Activated T-helper 1 cell treated with anti-CD3 and anti-CD28 coated beads, Interleukin-12 subunit alpha, Interleukin-12 subunit beta, Interleukin-2, Interleukin-4 antibody, amounts not matched to agents 30 ng/mL and 10 ng/mL and 1 ng/mL, durations not matched to agents 14 hours and 24 hours and 36 hours (primary cell): Measurements from ENCODE around the gene DMRT3. TPM values are rescaled to one million over a fixed set of nuclear protein-coding genes. Genes with fewer than 3 reads are reported as not detected.
"Not testable (repeated sequence)": the region's sequence is repeated elsewhere in the genome, so short reads cannot be mapped to it uniquely, and the experiment has no call there.

Experiments
- DNase-seq: peaks from one replicate; pipeline ENCODE4 v3.0.0; 2021; ENCODE audit warnings: low spot score
- H3K27ac Mint-ChIP-seq: one replicate; pipeline ENCODE4 v1.8.0; 2021; ENCODE audit warnings: mild to moderate bottlenecking, mixed read lengths
- H3K27me3 Mint-ChIP-seq: one replicate; pipeline ENCODE4 v1.8.0; 2022; ENCODE audit warnings: mild to moderate bottlenecking, moderate library complexity, mixed read lengths; ENCODE audit not compliant: insufficient read depth
- H3K36me3 Mint-ChIP-seq: one replicate; pipeline ENCODE4 v1.8.0; 2021; ENCODE audit warnings: low read depth, mixed read lengths
- H3K4me1 Mint-ChIP-seq: one replicate; pipeline ENCODE4 v1.8.0; 2021; ENCODE audit warnings: low read depth, mixed read lengths
- H3K4me3 Mint-ChIP-seq: one replicate; pipeline ENCODE4 v1.8.0; 2021; ENCODE audit warnings: mild to moderate bottlenecking, moderate library complexity, mixed read lengths
- H3K9me3 Mint-ChIP-seq: one replicate; pipeline ENCODE4 v1.8.0; 2021; ENCODE audit warnings: mixed read lengths
- intact Hi-C: fragments of 100-400 bp; cut with micrococcal nuclease; formaldehyde crosslinking; loops from one replicate; pipeline ENCODE4 v1.15.1; 2024
- total RNA-seq: library from RNA; stranded (reverse); gene quantifications from 2 replicates; pipeline ENCODE4 v1.2.3, GENCODE V29; 2022

DMRT3 gene
- total RNA-seq, 1 donor from 2014 or later, result not detected

GRCh38 chr9:995781-996180, 19.3 kb downstream of the DMRT3 start:
- intact Hi-C loops, result loop anchor here (1.0 kb wide), 1 partner anchor 16 kb away; no protein-coding TSS in a partner anchor
- Mint-ChIP-seq H3K4me3 (no peak overlapping the region), H3K27me3 (peaks cover 20% of the 10 kb centered on the region), H3K9me3 (no peaks in the 10 kb centered on the region), H3K4me1 (peaks cover 6% of the 10 kb centered on the region), H3K27ac (no peak overlapping the region), H3K36me3 (no peaks in the 10 kb centered on the region)
- no peak for DNase-seq

GRCh38 chr9:998299-999110, 22.1 kb downstream of the DMRT3 start:
- H3K4me3 Mint-ChIP-seq, H3K4me1 Mint-ChIP-seq, H3K36me3 Mint-ChIP-seq, H3K27me3 Mint-ChIP-seq, H3K9me3 Mint-ChIP-seq, DNase-seq, H3K27ac Mint-ChIP-seq, intact Hi-C loops: not testable (repeated sequence)

GRCh38 chr9:1001838-1002237, 25.4 kb downstream of the DMRT3 start:
- Mint-ChIP-seq H3K27me3 (peaks cover 2% of the 10 kb centered on the region), H3K4me1 (peaks cover 7% of the 10 kb centered on the region), H3K27ac (no peak overlapping the region), H3K9me3 (no peaks in the 10 kb centered on the region), H3K36me3 (no peaks in the 10 kb centered on the region), H3K4me3 (no peak overlapping the region)
- intact Hi-C loops, result loop anchor here (10.0 kb wide), 1 partner anchor 497 kb away; the partner anchor contains the start of gene KANK1
- DNase-seq, result no peak

GRCh38 chr9:1002678-1003077, 26.2 kb downstream of the DMRT3 start:
- Mint-ChIP-seq H3K27me3 (peaks cover 2% of the 10 kb centered on the region), H3K9me3 (no peaks in the 10 kb centered on the region), H3K36me3 (no peaks in the 10 kb centered on the region), H3K4me3 (no peak overlapping the region), H3K27ac (no peak overlapping the region), H3K4me1 (peaks cover 7% of the 10 kb centered on the region)
- intact Hi-C loops, result loop anchor here (10.0 kb wide), 1 partner anchor 498 kb away; the partner anchor contains the start of gene KANK1
- no peak for DNase-seq

GRCh38 chr9:1005043-1005667, 28.7 kb downstream of the DMRT3 start:
- H3K4me1 Mint-ChIP-seq, result peaks cover 11% of the 10 kb centered on the region
- no peaks in the 10 kb centered on the region for H3K27me3 Mint-ChIP-seq
- no peaks in the 10 kb centered on the region for H3K36me3 Mint-ChIP-seq
- DNase-seq, result peak; percentile 4
- no peak overlapping the region for H3K27ac Mint-ChIP-seq
- intact Hi-C loops, result loop anchor here (1.0 to 10.0 kb wide), 2 partner anchors 111 to 500 kb away; partner anchors contain the start of gene KANK1
- no peak overlapping the region for H3K4me3 Mint-ChIP-seq
- H3K9me3 Mint-ChIP-seq, result no peaks in the 10 kb centered on the region

GRCh38 chr9:1007312-1007711, 30.9 kb downstream of the DMRT3 start:
- Mint-ChIP-seq H3K9me3 (no peaks in the 10 kb centered on the region), H3K27ac (no peak overlapping the region), H3K4me3 (no peak overlapping the region), H3K36me3 (no peaks in the 10 kb centered on the region), H3K27me3 (peaks cover 2% of the 10 kb centered on the region), H3K4me1 (peaks cover 11% of the 10 kb centered on the region)
- intact Hi-C loops, result loop anchor here (10.0 kb wide), 1 partner anchor 503 kb away; the partner anchor contains the start of gene KANK1
- no peak for DNase-seq

- H3K36me3 Mint-ChIP-seq, result no peaks in the 10 kb centered on the region
- intact Hi-C loops, result loop anchor here (10.0 kb wide), 1 partner anchor 503 kb away; the partner anchor contains the start of gene KANK1
- DNase-seq, result no peak
- H3K27ac Mint-ChIP-seq, result no peak overlapping the region
- H3K4me3 Mint-ChIP-seq, result no peak overlapping the region
- no peaks in the 10 kb centered on the region for H3K9me3 Mint-ChIP-seq
- peaks cover 2% of the 10 kb centered on the region for H3K27me3 Mint-ChIP-seq
- peaks cover 11% of the 10 kb centered on the region for H3K4me1 Mint-ChIP-seq
These were observed 31.8 kb downstream of the DMRT3 start for GRCh38 chr9:1008216-1008615.

GRCh38 chr9:1009101-1009707, 32.7 kb downstream of the DMRT3 start:
- H3K4me3 Mint-ChIP-seq, result no peak overlapping the region

GRCh38 chr9:1013021-1013420, 36.6 kb downstream of the DMRT3 start:
- intact Hi-C loops, result no loop called here
- Mint-ChIP-seq H3K27ac (no peak overlapping the region), H3K36me3 (no peaks in the 10 kb centered on the region), H3K4me3 (no peak overlapping the region), H3K27me3 (peaks cover 4% of the 10 kb centered on the region), H3K9me3 (no peaks in the 10 kb centered on the region), H3K4me1 (peaks cover 4% of the 10 kb centered on the region)
- no peak for DNase-seq

More at GRCh38 chr9:1009101-1009707, 32.7 kb downstream of the DMRT3 start:
- Mint-ChIP-seq H3K27me3 (peaks cover 2% of the 10 kb centered on the region), H3K9me3 (no peaks in the 10 kb centered on the region), H3K36me3 (no peaks in the 10 kb centered on the region), H3K27ac (no peak overlapping the region), H3K4me1 (peaks cover 11% of the 10 kb centered on the region)
- intact Hi-C loops, result loop anchor here (1.0 to 10.0 kb wide), 3 partner anchors 116 to 504 kb away; partner anchors contain the start of gene KANK1
- DNase-seq, result peak; percentile 62

GRCh38 chr9:1014225-1014624, 37.8 kb downstream of the DMRT3 start:
- Mint-ChIP-seq H3K36me3 (no peaks in the 10 kb centered on the region), H3K9me3 (no peaks in the 10 kb centered on the region), H3K27me3 (peaks cover 5% of the 10 kb centered on the region), H3K4me3 (no peak overlapping the region), H3K4me1 (no peaks in the 10 kb centered on the region), H3K27ac (no peak overlapping the region)
- intact Hi-C loops, result no loop called here
- DNase-seq, result no peak

- no peak overlapping the region for H3K4me3 Mint-ChIP-seq
- H3K36me3 Mint-ChIP-seq, result no peaks in the 10 kb centered on the region
- H3K27me3 Mint-ChIP-seq, result peaks cover 5% of the 10 kb centered on the region
- H3K4me1 Mint-ChIP-seq, result no peaks in the 10 kb centered on the region
- no peaks in the 10 kb centered on the region for H3K9me3 Mint-ChIP-seq
- DNase-seq, result no peak
- intact Hi-C loops, result no loop called here
- no peak overlapping the region for H3K27ac Mint-ChIP-seq
These were observed 38.2 kb downstream of the DMRT3 start for GRCh38 chr9:1014640-1015039.

GRCh38 chr9:1018121-1018520, 41.7 kb downstream of the DMRT3 start:
- peaks cover 4% of the 10 kb centered on the region for H3K27me3 Mint-ChIP-seq
- H3K4me3 Mint-ChIP-seq, result no peak overlapping the region
- H3K36me3 Mint-ChIP-seq, result no peaks in the 10 kb centered on the region
- intact Hi-C loops, result no loop called here
- H3K27ac Mint-ChIP-seq, result no peak overlapping the region
- no peak for DNase-seq
- H3K9me3 Mint-ChIP-seq, result no peaks in the 10 kb centered on the region
- no peaks in the 10 kb centered on the region for H3K4me1 Mint-ChIP-seq

GRCh38 chr9:1024112-1024511, 47.7 kb downstream of the DMRT3 start:
- Mint-ChIP-seq H3K27me3 (no peaks in the 10 kb centered on the region), H3K9me3 (no peaks in the 10 kb centered on the region), H3K4me1 (no peaks in the 10 kb centered on the region), H3K4me3 (no peak overlapping the region), H3K36me3 (no peaks in the 10 kb centered on the region), H3K27ac (no peak overlapping the region)
- intact Hi-C loops, result no loop called here
- no peak for DNase-seq
